ENCODE data around the gene ADAD2.

The ADAD2 gene

GRCh38 chr16:84223456-84223855, 32.5 kb downstream of the ADAD2 start:
- DNase-seq (ENCODE audit: low read depth): no peak

- no peak for DNase-seq (ENCODE audit: low read depth)
Observed at GRCh38 chr16:84224554-84224953, 33.6 kb downstream of the ADAD2 start.

DNA sequence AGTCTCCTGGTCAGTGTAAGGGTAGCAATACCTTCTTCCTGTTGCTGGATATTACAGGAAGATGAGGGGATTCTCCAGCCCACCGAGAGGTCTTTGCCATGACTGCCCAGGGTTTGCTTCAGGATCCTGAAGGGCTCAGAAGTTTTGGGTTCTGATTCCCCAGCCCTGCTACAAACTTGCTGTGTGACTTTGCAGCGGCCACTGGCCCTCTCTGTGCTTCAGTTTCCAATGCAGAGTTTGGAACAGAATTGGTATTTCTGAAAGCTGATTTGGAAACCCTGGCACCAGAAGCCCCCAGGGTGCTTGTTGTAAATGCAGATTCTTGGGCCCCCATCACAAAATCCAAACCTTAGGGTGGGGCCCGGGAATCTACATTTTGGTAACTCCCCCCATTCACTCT, 34.2 kb downstream of the ADAD2 start:
- no peak for DNase-seq (ENCODE audit: low read depth)

GRCh38 chr16:84225571-84225970, 34.6 kb downstream of the ADAD2 start:
- DNase-seq (ENCODE audit: low read depth): no peak

DNA sequence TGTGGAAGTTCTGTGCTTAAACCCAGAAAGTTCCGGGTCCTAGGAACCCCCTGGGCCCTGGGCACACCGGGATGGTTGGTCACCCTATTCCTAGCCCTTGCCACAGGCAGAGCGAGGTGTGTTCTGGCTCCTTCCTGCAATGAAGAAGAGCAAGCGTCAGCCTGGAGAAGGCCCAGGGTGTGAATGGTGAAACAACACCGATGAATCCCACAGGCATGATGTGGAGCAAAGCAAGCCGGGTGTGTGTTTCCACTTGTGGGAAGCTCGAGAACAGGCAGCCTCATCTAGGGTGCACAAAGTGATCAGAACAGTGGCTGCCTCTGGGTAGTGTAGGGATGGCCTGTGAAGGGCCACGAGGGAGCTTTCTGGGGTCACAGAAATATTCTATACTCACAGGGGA, 35.1 kb downstream of the ADAD2 start:
- no peak for DNase-seq (ENCODE audit: low read depth)

GRCh38 chr16:84227548-84227947, 36.6 kb downstream of the ADAD2 start:
- DNase-seq (ENCODE audit: low read depth): no peak

- DNase-seq (ENCODE audit: low read depth): peak; percentile 83
Observed at GRCh38 chr16:84228256-84228838, 37.4 kb downstream of the ADAD2 start.

DNA sequence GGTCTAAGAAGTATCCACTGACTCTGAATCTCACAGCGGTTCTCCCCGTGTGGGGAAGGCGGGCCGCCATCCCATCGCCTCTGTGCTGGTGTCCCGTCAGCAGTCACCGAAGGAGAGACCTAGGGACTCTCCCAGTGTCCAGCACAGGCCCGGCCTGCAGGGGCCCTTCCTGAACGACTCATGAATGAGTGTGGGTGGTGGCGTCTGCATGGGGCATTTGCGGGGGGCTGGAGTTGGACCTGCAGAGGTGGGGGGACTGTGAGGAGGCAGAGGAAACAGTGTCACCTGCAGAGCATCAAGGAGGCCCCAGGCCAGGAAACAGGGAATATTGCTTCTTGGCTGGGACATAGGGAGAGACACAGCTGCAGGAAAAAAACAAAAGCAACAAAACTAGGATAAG, 38.5 kb downstream of the ADAD2 start:
- DNase-seq (ENCODE audit: low read depth): no peak

DNA sequence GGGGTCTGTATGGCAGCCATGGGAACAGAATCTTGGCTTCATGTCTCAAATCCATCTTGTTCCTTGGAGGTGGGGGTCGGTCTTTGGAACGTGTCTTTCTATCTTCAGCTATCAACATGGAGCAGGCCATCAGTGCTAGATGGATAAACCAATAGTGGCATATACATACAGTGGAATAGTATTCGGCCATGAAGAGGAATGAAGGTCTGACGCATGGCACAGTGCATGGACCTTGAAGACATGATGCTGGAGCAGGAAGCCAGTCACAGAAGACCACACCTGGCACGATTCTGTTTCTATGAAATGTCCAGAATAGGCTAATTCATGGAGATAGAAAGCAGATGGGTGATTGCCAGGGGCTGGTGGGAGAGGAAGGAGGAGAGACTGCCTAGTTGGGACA, 41.1 kb downstream of the ADAD2 start:
- DNase-seq (ENCODE audit: low read depth): no peak

- no peak for DNase-seq (ENCODE audit: low read depth)
Observed at GRCh38 chr16:84232969-84233368, 42.0 kb downstream of the ADAD2 start.

DNA sequence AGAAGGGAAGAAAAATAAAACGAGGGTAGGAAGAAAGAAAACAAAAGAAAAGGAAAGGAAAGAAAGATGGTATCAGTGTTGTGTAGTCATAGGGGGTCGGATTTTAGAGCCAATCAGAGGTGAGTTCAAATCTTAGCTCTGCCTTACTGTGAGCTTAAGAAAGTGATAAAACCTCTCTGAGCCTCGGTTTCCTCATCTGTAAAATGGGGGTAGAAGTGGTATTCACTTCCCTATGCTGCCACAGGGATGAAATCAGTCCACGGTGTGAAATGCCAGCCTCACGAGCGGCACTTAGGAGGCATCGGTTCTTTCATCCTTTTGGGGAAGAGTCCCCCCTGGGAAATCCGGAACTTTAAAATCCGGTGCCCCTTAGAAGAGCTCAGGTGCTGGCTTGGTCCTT, 42.8 kb downstream of the ADAD2 start:
- DNase-seq (ENCODE audit: low read depth): no peak

GRCh38 chr16:84234321-84235241, 43.6 kb downstream of the ADAD2 start:
- DNase-seq (ENCODE audit: low read depth): no peak

DNA sequence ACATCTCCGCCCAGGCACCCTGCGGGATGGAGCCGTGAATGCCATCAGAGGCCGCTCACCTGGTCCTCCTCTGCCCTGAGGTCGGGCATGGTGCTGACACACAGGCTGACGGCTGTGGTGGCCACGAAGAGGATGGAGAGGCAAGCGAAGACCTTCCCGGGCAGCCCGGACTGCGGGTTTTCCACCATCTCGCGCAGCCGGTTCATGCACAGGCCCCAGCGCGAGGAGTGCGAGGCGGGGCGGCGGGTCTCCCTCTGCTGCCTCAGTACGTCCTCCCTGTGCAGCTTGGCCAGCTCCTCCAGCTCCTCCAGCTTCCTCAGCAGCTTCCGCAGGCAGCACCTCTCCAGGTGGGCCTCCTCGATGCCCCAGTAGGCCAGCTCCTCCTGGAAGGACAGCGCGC, 45.7 kb downstream of the ADAD2 start:
- DNase-seq (ENCODE audit: low read depth): no peak

DNA sequence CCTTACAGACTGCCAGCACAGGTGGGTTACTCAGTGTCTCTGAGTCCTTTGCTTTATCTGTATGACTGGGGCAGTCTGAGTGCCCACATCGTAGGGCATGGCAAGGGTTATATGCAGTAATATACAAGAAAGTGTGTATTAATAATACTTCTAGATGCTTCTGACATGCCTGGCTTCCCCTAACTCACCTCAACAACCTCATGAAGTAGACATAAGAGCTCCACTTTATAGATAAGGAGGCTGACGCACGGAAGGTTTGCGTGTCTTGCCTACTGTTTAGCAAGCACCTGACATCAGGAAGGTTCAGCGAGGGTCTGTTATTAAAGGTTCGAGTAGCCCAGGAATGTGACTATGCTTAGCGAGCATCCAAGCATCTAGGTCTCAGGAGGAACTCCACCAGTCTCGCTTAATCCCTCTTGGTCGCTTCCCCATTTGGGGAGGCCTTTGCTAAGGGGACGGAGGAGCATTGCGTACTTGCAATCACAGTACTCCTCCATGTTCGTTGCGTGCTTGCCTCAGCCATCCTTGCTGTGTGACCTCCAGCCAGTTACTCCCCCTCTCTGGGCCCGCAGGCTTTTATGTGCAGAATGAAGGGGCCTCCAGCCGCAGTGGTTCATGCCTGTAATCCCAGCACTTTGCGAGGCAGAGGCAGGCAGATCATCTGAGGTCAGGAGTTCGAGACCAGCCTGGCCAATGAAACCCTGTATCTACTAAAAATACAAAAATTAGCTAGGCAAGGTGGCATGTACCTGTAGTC, 47.2 kb downstream of the ADAD2 start:
- DNase-seq (ENCODE audit: low read depth): no peak

- no peak for DNase-seq (ENCODE audit: low read depth)
Observed at GRCh38 chr16:84239141-84239769, 48.3 kb downstream of the ADAD2 start.

- DNase-seq (ENCODE audit: low read depth): no peak
Observed at GRCh38 chr16:84239909-84240308, 49.0 kb downstream of the ADAD2 start, which contains the start of gene KCNG4. TSS of gene KCNG4 (minus strand) at chr16:84240012. CDS start at chr16:84237485, 2,527 bp downstream.

DNA sequence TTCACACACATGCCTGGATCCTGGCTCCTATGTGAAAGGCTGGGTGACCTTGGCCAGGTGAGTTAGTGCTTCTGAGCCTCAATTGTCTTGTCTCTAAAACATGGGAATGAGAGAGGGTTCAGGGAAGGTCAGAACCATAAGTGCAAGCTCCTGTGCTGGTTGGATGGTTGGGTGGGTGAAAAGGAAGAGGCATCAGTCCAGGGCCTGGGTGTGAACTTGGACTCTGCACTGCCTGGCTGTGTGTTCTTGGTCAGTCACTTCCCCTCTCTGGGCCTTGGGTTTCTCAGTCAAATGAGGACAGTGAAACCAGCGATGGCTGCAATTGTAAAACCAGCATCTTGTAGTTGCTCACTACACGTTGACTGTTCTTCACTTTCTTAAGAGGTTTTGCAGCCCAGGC, 49.5 kb downstream of the ADAD2 start:
- DNase-seq (ENCODE audit: low read depth): no peak

GRCh38 chr16:84241778-84242177, 50.8 kb downstream of the ADAD2 start:
- DNase-seq (ENCODE audit: low read depth): no peak

- no peak for DNase-seq (ENCODE audit: low read depth)
Observed at GRCh38 chr16:84242839-84243238, 51.9 kb downstream of the ADAD2 start.

DNA sequence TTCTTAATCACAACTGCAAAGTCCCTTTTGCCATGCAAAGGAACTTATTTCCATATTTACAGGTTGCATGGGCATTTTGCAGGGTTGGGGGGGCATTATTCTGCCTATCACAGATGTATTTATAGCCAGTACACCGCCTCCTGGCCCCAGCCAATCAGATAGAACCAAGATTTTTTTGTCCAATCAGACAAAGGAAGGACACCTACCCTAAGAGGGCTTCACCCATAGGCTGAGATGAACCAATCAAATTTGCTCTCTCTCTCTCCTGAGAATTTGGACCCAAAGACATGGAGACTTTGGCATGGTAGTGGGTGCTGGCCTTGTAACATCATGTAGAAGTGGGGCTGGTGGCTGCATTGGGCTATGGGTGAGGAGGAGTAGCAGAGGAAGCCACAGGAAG, 52.8 kb downstream of the ADAD2 start:
- no peak for DNase-seq (ENCODE audit: low read depth)

GRCh38 chr16:84244728-84245127, 53.8 kb downstream of the ADAD2 start:
- no peak for DNase-seq (ENCODE audit: low read depth)

- no peak for DNase-seq (ENCODE audit: low read depth)
Observed at GRCh38 chr16:84245956-84246678, 55.2 kb downstream of the ADAD2 start.
